SU-DHL-6 (cell line): Measurements from ENCODE around the gene PANK2.
"Not testable (repeated sequence)": the region's sequence is repeated elsewhere in the genome, so short reads cannot be mapped to it uniquely, and the experiment has no call there.

Experiments used
- H2AFZ ChIP-seq: fragments of 200-600 bp; sonication (generic); 2 replicates; pipeline ENCODE4 v1.6.1; 2014; ENCODE audit warnings: low read depth, mild to moderate bottlenecking, moderate library complexity, mixed read lengths, antibody characterized with exemption, low read length; ENCODE audit not compliant: severe bottlenecking
- H3F3A ChIP-seq: fragments of 200-600 bp; shearing (Covaris generic); 2 replicates; pipeline ENCODE4 v1.6.0; 2016; ENCODE audit warnings: antibody characterized with exemption, mild to moderate bottlenecking; ENCODE audit not compliant: insufficient read depth
- H3K27ac ChIP-seq: fragments of 200-600 bp; sonication (generic); 2 replicates; pipeline ENCODE4 v1.5.1; 2016; ENCODE audit warnings: low read depth, mild to moderate bottlenecking, low read length, moderate library complexity, mixed read lengths
- H3K27me3 ChIP-seq: fragments of 200-600 bp; sonication (generic), shearing (Covaris generic); 2 replicates; pipeline ENCODE4 v1.6.0; 2014; ENCODE audit warnings: mild to moderate bottlenecking, low read length
- H3K36me3 ChIP-seq: fragments of 200-600 bp; sonication (generic); 2 replicates; pipeline ENCODE4 v1.6.1; 2014; ENCODE audit warnings: mild to moderate bottlenecking, low read length, mixed read lengths
- H3K4me2 ChIP-seq: fragments of 300-600, 200-600 bp; shearing (Covaris generic), sonication (generic); 2 replicates; pipeline ENCODE4 v1.6.0; 2014; ENCODE audit warnings: low read length, low read depth, mild to moderate bottlenecking; ENCODE audit not compliant: poor library complexity, severe bottlenecking
- H3K4me3 ChIP-seq: fragments of 200-600 bp; sonication (generic); 2 replicates; pipeline ENCODE4 v1.5.1; 2014; ENCODE audit warnings: antibody characterized with exemption, low read length, mild to moderate bottlenecking, mixed read lengths; ENCODE audit not compliant: insufficient read depth, poor library complexity, severe bottlenecking
- H3K79me2 ChIP-seq: fragments of 200-600 bp; sonication (generic); 2 replicates; pipeline ENCODE4 v1.6.1; 2014; ENCODE audit warnings: mild to moderate bottlenecking, low read length, moderate library complexity; ENCODE audit not compliant: insufficient read depth
- H3K9ac ChIP-seq: fragments of 200-600 bp; sonication (generic); 2 replicates; pipeline ENCODE4 v1.7.0; 2014; ENCODE audit warnings: mild to moderate bottlenecking, low read length
- H3K9me2 ChIP-seq: fragments of 200-600 bp; sonication (generic); replicated peaks from 2 replicates; pipeline ENCODE4 v1.6.1; 2014; ENCODE audit warnings: low read length; ENCODE audit not compliant: insufficient read depth
- H3K9me3 ChIP-seq: fragments of 200-600 bp; sonication (generic); 2 replicates; pipeline ENCODE4 v1.6.1; 2014; ENCODE audit warnings: low read length, mixed read lengths; ENCODE audit not compliant: insufficient read depth
- H4K20me1 ChIP-seq: fragments of 200-600 bp; sonication (generic); 2 replicates; pipeline ENCODE4 v1.6.1; 2014; ENCODE audit warnings: low read depth, mild to moderate bottlenecking, antibody characterized with exemption, low read length, moderate library complexity, mixed read lengths
- EZH2phosphoT487 ChIP-seq: fragments of 200-600 bp; sonication (generic), shearing (Covaris generic); conservative IDR thresholded peaks from 2 replicates; pipeline ENCODE4 v1.6.1; 2018; ENCODE audit warnings: mild to moderate bottlenecking, antibody characterized with exemption, low read length, moderate library complexity, mixed read lengths
- TF ChIP-seq, protein P1 (sequence below): fragments of 200-600 bp; sonication (generic); IDR thresholded peaks from one replicate; pipeline ENCODE4 v1.5.1; 2017; ENCODE audit warnings: antibody characterized with exemption, mild to moderate bottlenecking, low read length, moderate library complexity; ENCODE audit not compliant: insufficient read depth, poor library complexity, severe bottlenecking

Gene PANK2

DNA sequence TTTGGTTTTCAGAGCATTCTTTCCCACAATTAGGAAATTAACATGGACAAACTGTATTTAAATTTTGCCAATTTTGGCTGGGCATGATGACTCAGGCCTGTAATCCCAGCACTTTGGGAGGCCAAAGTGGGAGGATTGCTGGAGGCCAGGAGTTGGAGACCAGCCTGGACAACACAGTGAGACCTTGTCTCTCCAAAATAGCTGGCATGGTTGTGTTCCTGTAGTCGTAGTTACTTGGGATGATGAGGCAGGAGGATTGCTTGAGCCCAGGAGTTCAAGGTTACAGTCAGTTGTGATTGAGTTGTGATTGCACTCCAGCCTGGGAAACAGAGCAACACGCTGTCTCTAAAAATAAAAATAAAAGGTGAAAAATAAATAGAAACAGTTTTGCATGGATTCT lies 15.0 kb downstream of the PANK2 start:
- Histone ChIP-seq H4K20me1 (peaks cover 52% of the 10 kb centered on the region), H3K9ac (no peak overlapping the region), H3K4me3 (no peak overlapping the region), H3K4me2 (no peak overlapping the region), H2AFZ (no peak overlapping the region), H3K27ac (no peak overlapping the region), H3F3A (peaks cover 8% of the 10 kb centered on the region), H3K9me3 (no peaks in the 10 kb centered on the region), H3K36me3 (peaks cover 12% of the 10 kb centered on the region; the same call in 1 of the 2 replicates), H3K27me3 (no peaks in the 10 kb centered on the region), H3K79me2 (peaks cover 100% of the 10 kb centered on the region), H3K9me2 (no peaks in the 10 kb centered on the region)
- TF ChIP-seq, protein P1, sequence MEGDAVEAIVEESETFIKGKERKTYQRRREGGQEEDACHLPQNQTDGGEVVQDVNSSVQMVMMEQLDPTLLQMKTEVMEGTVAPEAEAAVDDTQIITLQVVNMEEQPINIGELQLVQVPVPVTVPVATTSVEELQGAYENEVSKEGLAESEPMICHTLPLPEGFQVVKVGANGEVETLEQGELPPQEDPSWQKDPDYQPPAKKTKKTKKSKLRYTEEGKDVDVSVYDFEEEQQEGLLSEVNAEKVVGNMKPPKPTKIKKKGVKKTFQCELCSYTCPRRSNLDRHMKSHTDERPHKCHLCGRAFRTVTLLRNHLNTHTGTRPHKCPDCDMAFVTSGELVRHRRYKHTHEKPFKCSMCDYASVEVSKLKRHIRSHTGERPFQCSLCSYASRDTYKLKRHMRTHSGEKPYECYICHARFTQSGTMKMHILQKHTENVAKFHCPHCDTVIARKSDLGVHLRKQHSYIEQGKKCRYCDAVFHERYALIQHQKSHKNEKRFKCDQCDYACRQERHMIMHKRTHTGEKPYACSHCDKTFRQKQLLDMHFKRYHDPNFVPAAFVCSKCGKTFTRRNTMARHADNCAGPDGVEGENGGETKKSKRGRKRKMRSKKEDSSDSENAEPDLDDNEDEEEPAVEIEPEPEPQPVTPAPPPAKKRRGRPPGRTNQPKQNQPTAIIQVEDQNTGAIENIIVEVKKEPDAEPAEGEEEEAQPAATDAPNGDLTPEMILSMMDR = no peak
- TF ChIP-seq EZH2phosphoT487 = no peak

DNA sequence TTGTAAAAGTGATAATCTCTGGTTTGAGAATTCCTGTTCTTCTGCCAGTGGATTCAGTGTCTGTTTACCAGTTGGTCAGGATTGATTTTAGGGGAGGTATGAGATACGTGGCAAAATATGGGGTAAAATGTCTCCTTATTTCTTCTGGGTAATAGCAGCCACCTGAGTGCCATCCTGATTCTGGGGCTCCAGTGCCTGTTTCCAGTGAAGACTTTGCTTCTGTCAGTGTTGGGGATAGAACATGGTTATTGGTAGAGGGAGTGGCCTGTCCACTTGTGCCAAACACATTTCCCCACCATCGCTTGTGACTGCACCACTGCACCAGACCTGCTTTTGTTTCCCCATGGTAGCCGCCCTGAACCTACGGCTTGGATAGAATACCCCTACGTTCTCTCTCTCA lies 15.7 kb downstream of the PANK2 start:
- H3F3A ChIP-seq = peaks cover 9% of the 10 kb centered on the region
- peaks cover 100% of the 10 kb centered on the region for H3K79me2 ChIP-seq
- H3K9me2 ChIP-seq = no peaks in the 10 kb centered on the region
- H3K9ac ChIP-seq = no peak overlapping the region
- no peaks in the 10 kb centered on the region for H3K9me3 ChIP-seq
- no peaks in the 10 kb centered on the region for H3K27me3 ChIP-seq
- H4K20me1 ChIP-seq = peaks cover 49% of the 10 kb centered on the region
- no peak overlapping the region for H3K4me3 ChIP-seq
- H3K27ac ChIP-seq = no peak overlapping the region
- H3K36me3 ChIP-seq = peaks cover 14% of the 10 kb centered on the region; the same call in 1 of the 2 replicates
- H3K4me2 ChIP-seq = no peak overlapping the region
- no peak overlapping the region for H2AFZ ChIP-seq
- TF ChIP-seq, protein P1 = no peak
- no peak for TF ChIP-seq EZH2phosphoT487

GRCh38 chr20:3906744-3907721 lies 17.8 kb downstream of the PANK2 start:
- H3K36me3 ChIP-seq = peaks cover 26% of the 10 kb centered on the region
- H4K20me1 ChIP-seq = peaks cover 48% of the 10 kb centered on the region

DNA sequence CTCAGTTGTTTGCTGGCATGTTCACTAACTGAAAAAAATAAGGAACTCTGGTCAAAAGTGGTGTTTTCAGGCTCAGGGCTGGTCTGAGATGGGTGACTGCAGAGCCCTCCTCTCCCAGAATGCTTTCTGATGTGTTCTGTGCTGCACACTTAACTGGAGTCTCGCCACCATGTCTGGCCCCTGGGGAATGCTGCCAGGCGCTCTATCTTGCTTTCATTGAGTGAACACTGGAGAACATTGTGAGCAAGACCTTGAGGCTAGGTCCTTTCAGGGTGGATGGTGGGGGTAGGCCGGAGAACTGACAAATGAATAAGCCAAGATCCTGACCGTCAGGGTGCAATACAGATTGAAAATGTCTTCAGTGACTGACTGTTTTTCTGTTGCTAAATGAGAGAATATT lies 19.5 kb downstream of the PANK2 start:
- H3K27ac ChIP-seq = no peak overlapping the region
- no peaks in the 10 kb centered on the region for H3K27me3 ChIP-seq
- H3K4me2 ChIP-seq = no peak overlapping the region
- no peak overlapping the region for H2AFZ ChIP-seq
- H3K36me3 ChIP-seq = peaks cover 36% of the 10 kb centered on the region
- peaks cover 43% of the 10 kb centered on the region for H4K20me1 ChIP-seq
- no peaks in the 10 kb centered on the region for H3K9me2 ChIP-seq
- peaks cover 7% of the 10 kb centered on the region; the same call in 1 of the 2 replicates for H3F3A ChIP-seq
- TF ChIP-seq, protein P1 = no peak
- no peak for TF ChIP-seq EZH2phosphoT487
- H3K79me2 ChIP-seq = peaks cover 92% of the 10 kb centered on the region
- no peak overlapping the region for H3K9ac ChIP-seq
- H3K4me3 ChIP-seq = no peak overlapping the region
- no peaks in the 10 kb centered on the region for H3K9me3 ChIP-seq

More at GRCh38 chr20:3906744-3907721, 17.8 kb downstream of the PANK2 start:
- not testable (repeated sequence) for H3K9me2 ChIP-seq, H3K27me3 ChIP-seq, H3K9me3 ChIP-seq, H2AFZ ChIP-seq, H3F3A ChIP-seq, H3K27ac ChIP-seq, H3K4me2 ChIP-seq, H3K9ac ChIP-seq, H3K4me3 ChIP-seq
- H3K79me2 ChIP-seq = peaks cover 96% of the 10 kb centered on the region
